IPS DF 19.7 (cell line): Measurements from ENCODE around the gene RBM23.
"Not testable (repeated sequence)": the region's sequence is repeated elsewhere in the genome, so short reads cannot be mapped to it uniquely, and the experiment has no call there.

Experiments
- DNase-seq: peaks from one replicate; pipeline ENCODE4 v3.0.0-alpha.2; 2013; ENCODE audit warnings: low read depth, low spot score

The RBM23 gene

DNA sequence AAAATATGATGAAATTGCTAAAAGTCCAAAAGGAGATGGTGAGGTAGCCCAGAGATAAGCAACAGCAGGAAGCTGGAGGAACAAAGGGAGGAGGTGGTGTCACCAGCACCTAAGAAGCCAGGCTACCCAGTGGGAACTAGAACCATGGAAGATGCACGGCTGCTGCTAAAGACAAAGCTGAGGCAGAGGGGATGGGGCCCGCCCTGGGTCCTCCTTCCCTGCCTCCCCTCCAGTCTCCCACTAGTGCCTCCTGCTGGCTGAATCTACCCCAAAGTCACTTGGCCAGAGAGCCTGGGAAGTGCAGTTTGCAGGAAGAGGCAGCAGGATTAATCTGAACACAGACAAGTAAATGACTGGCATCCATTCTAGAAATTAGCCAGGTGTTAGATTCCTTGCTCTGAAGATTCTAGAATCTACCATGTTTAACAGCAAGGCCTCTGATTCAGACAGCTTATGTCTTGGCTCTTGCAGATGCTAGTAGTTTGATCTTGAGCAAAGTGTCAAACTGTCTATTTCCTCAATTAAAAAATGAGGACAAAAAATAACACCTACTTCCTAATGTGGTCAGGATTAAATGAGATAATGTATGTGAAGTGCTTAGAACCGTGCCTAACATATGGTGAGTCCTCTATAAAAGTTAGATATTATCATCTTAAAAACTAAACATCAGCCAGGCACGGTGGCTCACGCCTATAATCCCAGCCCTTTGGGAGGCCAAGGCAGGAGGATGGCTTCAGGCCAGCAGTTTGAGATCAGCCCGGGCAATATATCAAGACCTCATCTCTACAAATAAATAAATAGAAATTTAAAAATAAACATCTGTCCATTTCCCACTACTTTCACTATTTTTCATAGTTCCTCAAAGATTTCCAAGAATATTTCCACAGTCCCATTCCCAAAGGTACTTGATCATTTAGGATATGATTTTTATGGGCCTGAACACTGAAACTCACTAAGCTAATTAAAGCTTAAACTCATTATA, 53.2 kb downstream of the RBM23 start:
- no peak for DNase-seq

GRCh38 chr14:22864979-22865378, 54.0 kb downstream of the RBM23 start:
- no peak for DNase-seq

DNA sequence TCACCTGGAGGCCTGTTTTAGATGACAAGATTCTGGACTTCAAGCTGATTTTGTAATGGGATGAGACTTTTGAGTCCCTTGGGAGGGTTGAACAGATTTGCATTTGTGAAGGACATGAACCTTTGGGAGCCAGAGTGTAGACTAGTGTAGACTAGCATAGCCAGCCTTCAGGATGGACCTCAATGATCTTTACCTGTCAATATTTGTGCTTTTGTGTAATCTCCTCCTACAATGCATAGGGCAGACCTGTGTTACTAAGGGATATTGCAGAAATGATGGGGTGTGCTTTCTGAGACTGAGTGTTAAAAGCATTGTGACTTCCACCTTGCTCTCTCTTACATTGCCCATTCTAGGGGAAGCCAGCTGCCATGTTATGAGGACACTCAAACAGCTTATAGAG, 57.3 kb downstream of the RBM23 start:
- no peak for DNase-seq

GRCh38 chr14:22860377-22860776, 58.6 kb downstream of the RBM23 start:
- not testable (repeated sequence) for DNase-seq

DNA sequence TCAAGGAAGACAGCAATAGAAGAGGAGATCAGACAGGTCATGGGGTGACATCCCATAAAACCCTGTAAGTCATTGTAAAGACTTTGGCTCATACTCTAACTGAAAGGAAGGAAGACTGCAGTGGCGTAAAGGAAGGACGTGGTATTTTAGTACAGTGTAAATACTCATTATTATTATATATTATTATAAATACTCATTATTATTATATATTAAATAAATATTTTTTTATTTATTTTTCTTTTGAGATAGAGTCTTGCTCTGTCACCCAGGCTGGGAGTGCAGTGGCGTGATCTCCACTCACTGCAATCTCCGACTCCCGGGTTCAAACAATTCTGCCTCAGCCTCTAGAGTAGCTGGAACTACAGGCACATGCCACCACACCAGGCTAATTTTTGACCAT, 62.5 kb downstream of the RBM23 start:
- DNase-seq, result no peak

DNA sequence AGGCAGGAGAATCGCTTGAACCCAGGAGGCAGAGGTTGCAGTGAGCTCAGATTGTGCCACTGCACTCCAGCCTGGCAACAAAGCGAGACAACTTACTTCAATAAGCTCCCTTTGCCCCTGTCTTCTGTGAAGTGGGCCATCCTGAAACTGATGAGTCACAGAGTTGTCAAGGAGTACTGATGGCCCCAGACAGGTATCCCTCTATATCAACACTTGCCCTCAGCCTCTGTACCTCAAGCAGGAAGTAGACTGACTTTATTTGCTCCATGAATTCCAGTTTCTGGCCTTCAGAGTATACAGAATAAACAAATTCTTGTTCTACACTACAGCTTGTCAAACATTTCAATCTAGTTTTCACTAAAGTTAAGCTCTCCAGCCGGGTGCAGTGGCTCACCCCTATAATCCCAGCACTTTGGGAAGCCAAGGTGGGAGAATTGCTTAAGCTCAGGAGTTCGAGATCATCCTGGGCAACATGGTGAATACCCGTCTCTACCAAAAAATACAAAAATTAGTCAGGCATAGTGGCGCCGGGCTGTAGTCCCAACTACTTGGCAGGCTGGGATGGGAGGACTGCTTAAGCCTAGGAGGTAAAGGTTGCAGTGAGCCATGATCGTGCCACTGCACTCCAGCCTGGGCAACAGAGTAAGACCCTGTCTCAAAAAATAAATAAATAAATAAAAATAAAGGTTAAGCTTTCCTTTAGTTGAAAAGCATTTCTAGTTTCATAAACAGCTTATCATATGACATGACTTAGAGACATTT, 63.8 kb downstream of the RBM23 start:
- DNase-seq, result no peak

DNA sequence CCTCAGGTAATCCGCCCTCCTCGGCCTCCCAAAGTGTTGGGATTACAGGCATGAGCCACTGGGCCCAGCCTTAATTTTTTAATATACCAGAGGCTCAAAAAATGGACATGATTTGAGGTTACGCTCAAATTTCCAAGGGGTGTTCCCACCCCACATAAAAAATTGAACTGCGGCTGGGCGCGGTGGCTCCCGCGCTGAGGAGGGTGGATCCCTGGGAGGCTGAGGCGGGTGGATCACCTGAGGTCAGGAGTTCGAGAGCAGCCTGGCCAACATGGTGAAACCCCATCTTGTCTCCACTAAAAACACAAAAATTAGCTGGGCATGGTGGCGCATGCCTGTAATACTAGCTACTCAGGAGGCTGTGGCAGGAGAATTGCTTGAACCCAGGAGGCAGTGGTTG, 64.7 kb downstream of the RBM23 start:
- not testable (repeated sequence) for DNase-seq

DNA sequence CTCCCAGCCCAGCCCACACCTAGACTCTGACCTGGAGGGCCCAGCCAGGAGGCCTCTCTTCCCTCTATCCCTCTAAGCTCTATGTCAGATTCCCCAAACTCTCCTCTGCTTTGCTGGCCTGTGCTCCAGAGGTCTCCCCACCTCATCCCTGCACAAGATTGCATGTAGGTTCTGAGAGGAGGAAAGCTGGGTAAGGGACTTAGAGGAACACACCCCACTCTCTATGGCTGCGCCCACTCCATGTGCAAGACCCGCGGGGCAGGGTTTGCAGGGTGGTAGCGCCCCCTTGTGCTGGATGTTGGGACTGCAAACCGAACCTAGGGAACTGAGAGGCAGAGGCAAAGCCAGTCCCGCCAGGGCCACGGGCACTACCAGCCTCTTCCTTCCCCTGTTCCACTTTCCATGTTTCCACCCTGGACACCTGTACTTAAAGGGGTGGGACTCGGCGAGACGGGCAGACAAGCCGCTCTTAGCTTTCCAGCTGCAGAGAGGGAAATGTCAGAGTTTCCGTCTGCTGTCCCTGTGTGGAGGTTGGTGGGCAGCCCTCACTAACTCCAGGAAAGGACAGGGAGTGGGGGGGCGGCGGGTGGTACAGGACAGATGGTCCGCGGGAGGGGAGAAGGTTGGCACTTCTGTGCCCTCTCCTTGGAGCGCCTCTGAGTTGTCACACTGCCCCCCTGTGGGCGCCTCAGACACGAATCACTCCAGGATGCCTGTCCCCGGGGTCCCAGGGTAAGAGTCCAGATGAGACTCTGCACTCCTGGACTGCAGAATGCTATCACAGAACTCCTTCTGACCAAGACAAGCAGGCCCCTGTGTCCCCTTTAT, 65.8 kb downstream of the RBM23 start:
- DNase-seq, result no peak

GRCh38 chr14:22852599-22852939, 66.4 kb downstream of the RBM23 start:
- no peak for DNase-seq

DNA sequence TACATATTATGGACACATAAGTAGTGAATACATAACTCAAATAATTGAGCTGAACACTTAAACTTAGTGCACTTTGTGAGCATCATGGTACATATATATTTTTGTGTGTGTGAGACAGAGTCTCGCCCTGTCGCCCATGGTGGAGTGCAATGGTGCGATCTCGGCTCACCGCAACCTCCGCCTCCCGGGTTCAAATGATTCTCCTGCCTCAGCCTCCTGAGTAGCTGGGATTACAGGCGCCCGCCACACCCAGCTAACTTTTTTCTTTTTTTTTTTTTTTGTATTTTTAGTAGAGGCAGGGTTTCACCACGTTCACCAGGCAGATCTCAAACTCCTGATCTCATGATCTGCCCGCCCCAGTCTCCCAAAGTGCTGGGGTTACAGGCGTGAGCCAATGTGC, 66.8 kb downstream of the RBM23 start:
- DNase-seq, result not testable (repeated sequence)

GRCh38 chr14:22850944-22851764, 67.8 kb downstream of the RBM23 start:
- no peak for DNase-seq

DNA sequence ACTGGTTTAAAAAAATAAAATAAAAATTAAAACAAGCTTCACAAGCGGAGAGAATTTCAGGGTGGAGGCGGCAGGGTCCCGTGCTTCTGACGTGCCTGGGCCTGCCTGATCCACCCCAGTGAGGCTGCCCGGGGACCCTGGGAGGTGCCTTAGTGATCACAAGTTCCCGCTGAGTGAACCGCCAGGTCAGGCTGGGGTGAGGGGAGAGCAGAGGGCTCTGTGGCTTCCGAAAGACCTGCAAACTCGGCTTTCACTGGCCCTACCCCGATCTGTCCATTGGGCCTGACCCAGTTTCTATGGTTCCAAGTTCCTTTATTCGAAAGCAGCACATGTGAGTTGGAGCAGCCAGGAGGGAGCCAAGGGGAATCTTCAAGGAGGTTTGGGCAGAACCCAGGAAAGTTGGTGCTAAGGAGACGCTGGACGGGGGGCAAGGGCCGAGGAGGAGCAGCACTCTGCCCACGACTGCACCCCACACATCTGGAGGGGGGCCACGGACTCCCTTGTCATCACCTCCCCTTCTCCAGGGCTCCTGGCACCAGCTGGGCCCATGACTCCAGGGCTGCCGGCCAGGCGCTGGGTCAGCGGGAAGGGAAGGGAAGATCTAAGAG, 69.6 kb downstream of the RBM23 start:
- DNase-seq, result no peak

GRCh38 chr14:22848351-22849164, 70.4 kb downstream of the RBM23 start:
- DNase-seq, result no peak

GRCh38 chr14:22847661-22848341, 71.1 kb downstream of the RBM23 start:
- no peak for DNase-seq

DNA sequence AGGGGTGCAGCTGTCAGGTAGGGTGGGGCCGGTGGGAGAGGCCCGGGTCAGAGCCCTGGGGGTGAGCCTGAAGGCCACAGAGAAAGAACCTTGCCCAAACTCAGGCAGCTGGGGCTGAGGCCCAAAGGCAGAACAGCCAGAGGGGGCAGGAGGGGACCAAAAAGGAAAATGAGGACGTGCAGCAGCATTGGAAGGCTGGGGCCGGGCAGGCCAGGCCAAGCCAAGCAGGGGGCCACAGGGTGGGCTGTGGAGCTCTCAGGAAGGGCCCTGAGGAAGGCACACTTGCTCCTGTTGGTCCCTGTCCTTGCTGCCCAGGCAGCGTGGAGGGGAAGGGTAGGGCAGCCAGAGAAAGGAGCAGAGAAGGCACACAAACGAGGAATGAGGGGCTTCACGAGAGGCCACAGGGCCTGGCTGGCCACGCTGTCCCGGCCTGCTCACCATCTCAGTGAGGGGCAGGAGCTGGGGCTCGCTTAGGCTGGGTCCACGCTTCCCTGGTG, 72.1 kb downstream of the RBM23 start:
- DNase-seq, result no peak

DNA sequence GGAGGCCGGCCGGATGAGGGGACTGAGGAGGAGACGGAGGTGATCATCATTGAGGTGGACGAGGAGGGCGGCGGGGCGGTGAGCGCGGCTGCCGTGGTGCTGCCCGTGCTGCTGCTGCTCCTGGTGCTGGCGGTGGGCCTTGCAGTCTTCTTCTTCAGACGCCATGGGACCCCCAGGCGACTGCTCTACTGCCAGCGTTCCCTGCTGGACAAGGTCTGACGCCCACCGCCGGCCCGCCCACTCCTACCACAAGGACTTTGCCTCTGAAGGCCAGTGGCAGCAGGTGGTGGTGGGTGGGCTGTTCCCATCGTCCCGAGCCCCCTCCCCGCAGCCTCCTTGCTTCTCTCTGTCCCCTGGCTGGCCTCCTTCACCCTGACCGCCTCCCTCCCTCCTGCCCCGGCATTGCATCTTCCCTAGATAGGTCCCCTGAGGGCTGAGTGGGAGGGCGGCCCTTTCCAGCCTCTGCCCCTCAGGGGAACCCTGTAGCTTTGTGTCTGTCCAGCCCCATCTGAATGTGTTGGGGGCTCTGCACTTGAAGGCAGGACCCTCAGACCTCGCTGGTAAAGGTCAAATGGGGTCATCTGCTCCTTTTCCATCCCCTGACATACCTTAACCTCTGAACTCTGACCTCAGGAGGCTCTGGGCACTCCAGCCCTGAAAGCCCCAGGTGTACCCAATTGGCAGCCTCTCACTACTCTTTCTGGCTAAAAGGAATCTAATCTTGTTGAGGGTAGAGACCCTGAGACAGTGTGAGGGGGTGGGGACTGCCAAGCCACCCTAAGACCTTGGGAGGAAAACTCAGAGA, 72.9 kb downstream of the RBM23 start:
- no peak for DNase-seq

GRCh38 chr14:22845103-22845394, 73.9 kb downstream of the RBM23 start:
- DNase-seq, result no peak
